Colon (tissue), 2 donors: ENCODE measurements around the gene FMNL2.

Experiments
- FAIRE-seq: peaks from 2 replicates; lab custom pipeline; 2012; peaks lifted over from hg19 to GRCh38; lab: Jason Lieb, UNC
- donor health status: control.
- donor health status: control.

The FMNL2 gene

GRCh38 chr2:152617456-152618192 is 282.6 kb downstream of the FMNL2 start:
- no peak for FAIRE-seq

GRCh38 chr2:152618193-152618564 is 283.2 kb downstream of the FMNL2 start:
- no peak for FAIRE-seq

- FAIRE-seq, result no peak
Measured at GRCh38 chr2:152620208-152620607, 285.2 kb downstream of the FMNL2 start.

GRCh38 chr2:152620985-152621384 is 286.0 kb downstream of the FMNL2 start:
- FAIRE-seq, result no peak

- FAIRE-seq, result no peak
Measured at GRCh38 chr2:152622219-152622618, 287.2 kb downstream of the FMNL2 start.

- FAIRE-seq, result no peak
Measured at GRCh38 chr2:152623076-152623740, 288.2 kb downstream of the FMNL2 start.

- FAIRE-seq, result no peak
Measured at GRCh38 chr2:152623775-152624174, 288.8 kb downstream of the FMNL2 start.

GRCh38 chr2:152624805-152625204 is 289.8 kb downstream of the FMNL2 start:
- FAIRE-seq, result no peak

- no peak for FAIRE-seq
Measured at GRCh38 chr2:152626911-152627339, 292.0 kb downstream of the FMNL2 start.

GRCh38 chr2:152627351-152627957 is 292.5 kb downstream of the FMNL2 start:
- no peak for FAIRE-seq

- FAIRE-seq, result no peak
Measured at GRCh38 chr2:152629202-152629601, 294.2 kb downstream of the FMNL2 start.

GRCh38 chr2:152630466-152630865 is 295.5 kb downstream of the FMNL2 start:
- no peak for FAIRE-seq

- FAIRE-seq, result no peak
Measured at GRCh38 chr2:152632736-152633135, 297.8 kb downstream of the FMNL2 start.

- FAIRE-seq, result no peak
Measured at GRCh38 chr2:152635635-152636298, 300.8 kb downstream of the FMNL2 start.

GRCh38 chr2:152637251-152637650 is 302.3 kb downstream of the FMNL2 start:
- no peak for FAIRE-seq

- FAIRE-seq, result no peak
Measured at GRCh38 chr2:152638056-152638455, 303.1 kb downstream of the FMNL2 start.

GRCh38 chr2:152638590-152638989 is 303.6 kb downstream of the FMNL2 start:
- no peak for FAIRE-seq

- FAIRE-seq, result no peak
Measured at GRCh38 chr2:152644189-152644873, 309.4 kb downstream of the FMNL2 start.

GRCh38 chr2:152646264-152646663 is 311.3 kb downstream of the FMNL2 start:
- FAIRE-seq, result no peak

- no peak for FAIRE-seq
Measured at GRCh38 chr2:152646775-152647174, 311.8 kb downstream of the FMNL2 start.

GRCh38 chr2:152647552-152647951 is 312.6 kb downstream of the FMNL2 start:
- FAIRE-seq, result no peak

GRCh38 chr2:152648336-152648735 is 313.4 kb downstream of the FMNL2 start:
- FAIRE-seq, result no peak
